BE2C (cell line): Measurements from ENCODE around the gene MARK3.

ENCODE experiments used
- DNase-seq: peaks from one replicate; pipeline ENCODE4 v3.0.0-alpha.2; 2020
- H3K27me3 ChIP-seq: fragments of 250-450 bp; sonication (Bioruptor Pico); 2 replicates; pipeline ENCODE4 v1.5.1; 2020; ENCODE audit warnings: mild to moderate bottlenecking
- H3K36me3 ChIP-seq: fragments of 250-450 bp; sonication (Bioruptor Pico); 2 replicates; pipeline ENCODE4 v1.5.1; 2020; ENCODE audit warnings: mild to moderate bottlenecking
- H3K4me1 ChIP-seq: fragments of 250-450 bp; sonication (Bioruptor Pico); 2 replicates; pipeline ENCODE4 v1.5.1; 2020
- H3K4me3 ChIP-seq: 2 replicates; pipeline ENCODE4 v1.5.1; 2011; ENCODE audit warnings: low read depth, low read length
- H3K9me3 ChIP-seq: fragments of 250-450 bp; sonication (Bioruptor Pico); 2 replicates; pipeline ENCODE4 v1.5.1; 2020
- TF ChIP-seq, protein P1 (sequence below): IDR thresholded peaks from 2 replicates; pipeline ENCODE4 v1.5.1; 2012; ENCODE audit warnings: mild to moderate bottlenecking, low read depth, low read length

The MARK3 gene

DNA sequence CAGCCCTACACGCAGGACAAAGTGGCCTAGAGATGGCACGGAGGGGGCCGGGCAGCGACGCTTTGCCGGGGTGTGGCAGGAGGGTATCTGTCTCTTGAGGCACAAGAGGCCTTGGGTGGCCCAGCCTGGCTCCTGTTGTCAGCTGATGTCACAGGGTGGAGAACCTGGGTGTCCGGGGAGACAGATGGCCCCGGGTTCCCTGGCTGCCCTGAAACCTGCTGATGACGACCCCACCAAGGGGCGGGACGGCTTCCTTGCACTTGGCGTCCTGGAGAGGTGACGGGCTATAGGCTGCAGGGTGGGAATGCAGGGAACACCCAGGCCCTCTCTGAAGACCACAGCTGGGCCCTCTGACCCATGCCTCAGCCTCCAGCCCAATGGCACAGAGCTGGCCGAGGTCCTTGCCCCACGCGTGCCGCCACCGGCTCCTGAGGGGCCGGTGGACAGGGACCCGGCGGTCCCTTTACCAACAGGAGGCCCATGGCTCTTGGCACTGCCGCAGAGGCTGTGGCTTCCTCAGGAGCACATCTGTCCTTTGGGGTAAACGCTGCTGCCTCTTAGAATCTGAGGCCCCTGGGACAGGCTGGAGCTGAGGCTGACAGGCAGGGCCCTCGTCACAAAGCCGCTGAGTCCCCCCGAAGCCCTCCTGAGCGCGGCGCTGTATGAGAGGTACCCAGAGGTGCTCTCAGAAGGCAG is 160.2 kb downstream of the MARK3 start:
- H3K4me1 ChIP-seq, result peaks cover 22% of the 10 kb centered on the region
- DNase-seq, result peak; percentile 10
- TF ChIP-seq, protein P1, sequence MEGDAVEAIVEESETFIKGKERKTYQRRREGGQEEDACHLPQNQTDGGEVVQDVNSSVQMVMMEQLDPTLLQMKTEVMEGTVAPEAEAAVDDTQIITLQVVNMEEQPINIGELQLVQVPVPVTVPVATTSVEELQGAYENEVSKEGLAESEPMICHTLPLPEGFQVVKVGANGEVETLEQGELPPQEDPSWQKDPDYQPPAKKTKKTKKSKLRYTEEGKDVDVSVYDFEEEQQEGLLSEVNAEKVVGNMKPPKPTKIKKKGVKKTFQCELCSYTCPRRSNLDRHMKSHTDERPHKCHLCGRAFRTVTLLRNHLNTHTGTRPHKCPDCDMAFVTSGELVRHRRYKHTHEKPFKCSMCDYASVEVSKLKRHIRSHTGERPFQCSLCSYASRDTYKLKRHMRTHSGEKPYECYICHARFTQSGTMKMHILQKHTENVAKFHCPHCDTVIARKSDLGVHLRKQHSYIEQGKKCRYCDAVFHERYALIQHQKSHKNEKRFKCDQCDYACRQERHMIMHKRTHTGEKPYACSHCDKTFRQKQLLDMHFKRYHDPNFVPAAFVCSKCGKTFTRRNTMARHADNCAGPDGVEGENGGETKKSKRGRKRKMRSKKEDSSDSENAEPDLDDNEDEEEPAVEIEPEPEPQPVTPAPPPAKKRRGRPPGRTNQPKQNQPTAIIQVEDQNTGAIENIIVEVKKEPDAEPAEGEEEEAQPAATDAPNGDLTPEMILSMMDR, result no peak
- H3K27me3 ChIP-seq, result no peaks in the 10 kb centered on the region
- H3K36me3 ChIP-seq, result no peaks in the 10 kb centered on the region
- no peak overlapping the region for H3K4me3 ChIP-seq
- no peaks in the 10 kb centered on the region for H3K9me3 ChIP-seq

DNA sequence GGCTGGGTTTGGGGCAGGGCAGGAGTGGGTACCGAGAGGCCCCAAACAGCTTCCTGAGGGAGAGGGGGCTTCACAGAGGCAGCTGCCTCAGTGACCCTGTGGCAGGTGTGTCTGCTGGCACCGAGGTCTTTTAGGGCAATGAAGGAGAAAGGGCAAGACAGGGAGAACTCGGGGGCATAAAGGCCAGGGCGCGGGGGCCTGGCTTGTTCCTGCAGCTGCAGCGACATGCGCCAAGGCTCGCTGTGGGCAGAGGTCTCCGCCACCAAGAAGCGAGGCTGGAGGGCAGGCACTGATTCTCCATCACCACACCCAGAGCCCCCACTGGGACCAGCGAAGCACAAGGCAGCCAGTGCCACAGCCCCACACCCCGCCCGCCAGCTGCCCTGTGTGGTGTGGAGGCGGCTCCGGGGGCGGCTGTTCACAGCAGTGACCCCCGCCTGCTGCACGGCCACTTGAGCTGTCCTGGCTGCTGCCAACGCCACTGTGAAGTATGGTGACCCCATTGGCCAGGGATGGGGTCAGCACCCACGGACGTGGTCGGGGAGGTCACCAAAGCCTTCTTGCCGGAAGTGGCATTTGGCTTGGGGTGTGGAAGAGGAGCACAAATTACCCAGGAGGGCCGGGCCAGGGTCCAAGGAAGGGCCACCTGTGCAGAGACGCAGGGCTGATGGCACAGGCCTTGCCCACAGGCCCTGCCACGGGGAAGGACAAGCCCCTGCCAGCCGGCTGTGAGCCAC is 160.9 kb downstream of the MARK3 start:
- Histone ChIP-seq H3K9me3 (no peaks in the 10 kb centered on the region), H3K4me1 (peaks cover 22% of the 10 kb centered on the region), H3K36me3 (no peaks in the 10 kb centered on the region), H3K4me3 (no peak overlapping the region), H3K27me3 (no peaks in the 10 kb centered on the region)
- peak; percentile 18 for DNase-seq
- TF ChIP-seq, protein P1, result no peak

DNA sequence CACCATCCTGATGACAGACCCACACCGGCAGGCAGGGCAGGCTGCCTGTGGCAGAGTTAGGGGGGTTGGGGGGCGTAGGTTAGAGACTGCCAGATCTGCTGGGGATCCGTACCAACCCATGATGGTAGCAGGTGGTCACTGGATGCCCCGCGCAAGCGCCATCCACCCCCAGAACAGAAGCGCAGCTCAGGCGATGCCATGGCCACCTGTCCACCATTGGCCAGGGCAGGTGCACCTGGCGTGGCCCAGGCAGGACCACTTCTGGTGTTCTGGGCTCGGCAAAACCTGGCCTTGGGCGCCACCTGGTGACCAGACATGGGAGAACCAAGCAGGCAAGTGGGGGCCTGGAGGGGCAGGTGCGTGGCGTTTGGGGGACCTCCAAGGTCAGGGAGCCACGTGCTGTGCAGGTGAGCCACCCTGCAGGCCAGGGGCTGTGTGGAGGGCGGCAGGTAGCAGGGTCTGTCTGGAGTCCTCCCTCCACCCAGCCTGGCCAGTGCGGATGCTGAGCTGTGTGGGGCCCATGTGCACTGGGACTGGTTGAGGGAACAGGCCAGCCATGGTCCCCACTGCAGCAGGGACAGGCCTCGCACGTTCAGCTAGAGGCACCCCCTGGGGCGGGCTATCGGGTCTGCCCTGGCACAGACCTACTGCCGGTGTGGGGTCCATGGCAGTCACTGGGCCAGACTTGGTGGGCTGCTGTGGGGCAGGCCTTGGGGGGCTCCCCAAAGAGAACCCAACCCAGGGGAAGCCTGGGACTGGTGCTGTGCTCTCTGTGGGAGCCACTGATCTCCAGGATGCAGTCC is 161.6 kb downstream of the MARK3 start:
- Histone ChIP-seq H3K36me3 (no peaks in the 10 kb centered on the region), H3K4me3 (no peak overlapping the region), H3K27me3 (no peaks in the 10 kb centered on the region), H3K4me1 (peaks cover 22% of the 10 kb centered on the region), H3K9me3 (no peaks in the 10 kb centered on the region)
- DNase-seq, result peak; percentile 78
- TF ChIP-seq, protein P1, result peak; percentile 89

DNA sequence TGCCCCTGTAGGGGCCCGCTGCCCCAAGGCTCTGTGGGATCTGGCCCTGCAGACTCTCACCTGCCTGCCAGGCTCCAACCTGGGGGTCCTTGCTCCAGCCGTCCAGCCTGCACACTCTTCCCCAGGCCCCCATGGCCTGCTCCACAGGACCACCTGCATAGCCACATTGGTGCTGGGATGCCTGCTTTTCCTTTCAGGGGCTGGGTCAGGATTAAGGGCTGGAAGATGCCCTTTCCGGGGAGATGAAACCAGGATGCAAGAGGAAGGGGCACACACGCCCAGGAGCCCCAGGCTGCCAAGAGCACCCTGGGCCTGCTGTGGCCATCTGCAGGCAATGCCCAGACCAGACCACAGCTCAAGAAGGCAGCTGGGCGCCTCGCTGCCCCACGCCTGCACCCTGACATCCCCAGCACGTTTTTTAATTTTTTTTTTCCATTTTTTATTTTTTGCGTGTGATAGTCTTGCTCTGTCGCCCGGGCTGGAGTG is 162.3 kb downstream of the MARK3 start:
- TF ChIP-seq, protein P1, result no peak
- H3K27me3 ChIP-seq, result no peaks in the 10 kb centered on the region
- no peak overlapping the region for H3K4me3 ChIP-seq
- H3K9me3 ChIP-seq, result no peaks in the 10 kb centered on the region
- no peaks in the 10 kb centered on the region for H3K36me3 ChIP-seq
- DNase-seq, result peak; percentile 6
- H3K4me1 ChIP-seq, result peaks cover 21% of the 10 kb centered on the region

DNA sequence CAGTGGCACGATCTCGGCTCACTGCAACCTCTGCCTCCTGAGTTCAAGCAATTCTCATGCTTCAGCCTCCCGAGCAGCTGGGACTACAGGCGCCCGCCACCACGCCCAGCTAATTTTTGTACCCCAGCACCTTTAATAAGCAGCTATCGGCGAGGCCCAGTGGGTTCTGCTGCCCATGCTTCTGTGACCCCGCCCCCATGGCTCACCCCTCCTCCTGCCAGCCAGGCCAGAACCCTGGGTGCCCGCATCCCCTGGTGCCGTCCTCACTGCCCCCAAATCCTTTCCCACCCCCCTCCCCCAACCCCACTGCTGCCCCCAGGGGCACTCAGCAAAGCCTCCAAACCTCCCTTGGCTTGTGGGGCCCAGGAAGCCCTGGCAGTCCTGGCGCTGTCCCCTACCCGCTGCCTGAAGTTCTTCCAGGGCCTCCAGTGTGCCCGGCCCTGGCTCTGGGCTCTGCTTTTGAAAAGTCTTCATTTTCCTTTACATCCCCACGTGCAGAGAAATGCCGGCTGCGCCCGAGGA is 162.8 kb downstream of the MARK3 start:
- Histone ChIP-seq H3K9me3 (no peaks in the 10 kb centered on the region), H3K4me3 (no peak overlapping the region), H3K27me3 (no peaks in the 10 kb centered on the region), H3K4me1 (peaks cover 16% of the 10 kb centered on the region), H3K36me3 (no peaks in the 10 kb centered on the region)
- DNase-seq, result peak; percentile 10
- TF ChIP-seq, protein P1, result no peak
